ACC112 (cell line): ENCODE results near the gene MCC.

Experiments used
- H2AFZ ChIP-seq: fragments of 200-600 bp; sonication (generic); one replicate; pipeline ENCODE4 v1.6.0; 2017; ENCODE audit warnings: antibody characterized with exemption, low read length; ENCODE audit not compliant: unreplicated experiment
- H3K27ac ChIP-seq: fragments of 200-600 bp; sonication (generic); 2 replicates; pipeline ENCODE4 v1.5.1; 2014; ENCODE audit warnings: low read depth, mild to moderate bottlenecking, antibody characterized with exemption, low read length, moderate library complexity
- H3K27me3 ChIP-seq: fragments of 200-600 bp; sonication (generic); 2 replicates; pipeline ENCODE4 v1.6.1; 2014; ENCODE audit warnings: mild to moderate bottlenecking, antibody characterized with exemption, low read length, moderate library complexity, mixed read lengths; ENCODE audit not compliant: insufficient read depth
- H3K36me3 ChIP-seq: fragments of 200-600 bp; sonication (generic); 2 replicates; pipeline ENCODE4 v1.6.1; 2016; ENCODE audit warnings: mild to moderate bottlenecking, antibody characterized with exemption, low read length, moderate library complexity, mixed read lengths; ENCODE audit not compliant: insufficient read depth
- H3K4me1 ChIP-seq: fragments of 200-600 bp; sonication (generic); one replicate; pipeline ENCODE4 v1.6.1; 2016; ENCODE audit warnings: low read length, mixed read lengths; ENCODE audit not compliant: insufficient read depth, unreplicated experiment, control insufficient read depth
- H3K4me3 ChIP-seq: fragments of 200-600 bp; sonication (generic); 2 replicates; pipeline ENCODE4 v1.5.1; 2014; ENCODE audit warnings: mild to moderate bottlenecking, low read depth, low read length
- H3K79me2 ChIP-seq: fragments of 200-600 bp; sonication (generic); one replicate; pipeline ENCODE4 v1.6.0; 2016; ENCODE audit warnings: low read length; ENCODE audit not compliant: control insufficient read depth, unreplicated experiment, insufficient read depth

MCC gene

DNA sequence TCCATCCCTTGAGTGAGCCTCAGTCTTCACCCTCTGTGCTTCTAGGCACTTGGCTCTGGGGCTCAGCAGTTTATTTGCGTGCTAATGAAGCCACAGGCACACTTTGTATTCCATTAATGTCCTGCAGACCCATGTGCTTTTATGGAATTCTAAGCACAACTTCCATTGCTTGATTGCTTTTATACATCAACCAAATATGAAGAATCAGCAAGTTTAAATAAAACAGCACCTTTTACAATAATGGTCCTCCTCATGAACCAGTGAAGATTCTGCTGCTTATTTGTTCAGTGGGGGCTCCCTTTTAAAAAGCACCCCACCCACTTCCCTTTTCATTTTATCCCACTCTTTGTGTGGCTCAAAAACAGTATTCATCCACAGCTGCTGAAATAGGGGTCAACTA is 451.4 kb downstream of the MCC start:
- Histone ChIP-seq H3K4me1 (no peaks in the 10 kb centered on the region), H3K27me3 (no peaks in the 10 kb centered on the region), H3K4me3 (no peak overlapping the region), H2AFZ (no peak overlapping the region), H3K36me3 (no peaks in the 10 kb centered on the region), H3K27ac (no peak overlapping the region), H3K79me2 (no peaks in the 10 kb centered on the region)

DNA sequence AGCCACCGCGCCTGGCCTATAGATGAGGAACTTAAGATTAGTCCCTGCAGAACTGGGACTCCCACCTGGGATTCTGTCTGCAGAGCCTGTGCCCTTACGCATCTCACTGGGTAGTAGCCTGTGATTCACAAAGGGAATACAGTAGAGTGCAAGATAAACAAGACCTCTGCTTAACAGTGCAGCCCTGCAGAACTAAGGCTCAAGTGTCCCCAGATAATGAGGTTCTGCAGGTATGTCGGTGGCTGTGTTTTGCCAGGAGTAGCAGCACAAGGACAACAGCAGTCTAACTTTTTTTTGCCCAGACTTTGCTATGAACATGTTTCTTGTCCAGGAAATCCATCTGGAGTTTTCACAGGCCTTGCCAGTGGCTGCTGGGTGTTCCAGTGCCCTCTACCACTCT is 451.9 kb downstream of the MCC start:
- no peak overlapping the region for H3K4me3 ChIP-seq

DNA sequence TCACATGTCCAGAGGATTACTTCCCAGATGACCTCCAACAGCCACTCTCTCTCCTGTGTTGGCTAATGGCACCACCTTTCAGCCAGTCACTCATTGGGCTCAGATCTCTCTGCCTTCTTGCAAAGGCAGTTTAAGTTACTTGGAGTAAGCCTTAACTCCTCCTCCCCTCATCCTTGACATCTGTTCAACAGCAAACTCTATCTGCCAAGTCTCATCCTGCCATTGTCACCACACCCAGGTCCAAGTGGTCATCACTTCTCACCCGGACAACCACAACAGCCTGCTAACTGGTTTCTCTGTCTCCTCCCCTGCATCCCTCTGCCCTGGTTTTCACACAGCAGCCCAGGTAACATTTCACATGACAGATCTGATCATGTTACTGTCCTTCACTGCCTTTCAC is 453.2 kb downstream of the MCC start:
- Histone ChIP-seq H3K4me3 (no peak overlapping the region), H3K4me1 (peaks cover 6% of the 10 kb centered on the region), H3K27me3 (no peaks in the 10 kb centered on the region), H3K36me3 (no peaks in the 10 kb centered on the region), H2AFZ (no peak overlapping the region), H3K27ac (no peak overlapping the region), H3K79me2 (no peaks in the 10 kb centered on the region)

More for the DNA sequence above, 451.9 kb downstream of the MCC start:
- H2AFZ ChIP-seq, result no peak overlapping the region
- H3K4me1 ChIP-seq, result no peaks in the 10 kb centered on the region
- no peaks in the 10 kb centered on the region for H3K27me3 ChIP-seq
- no peak overlapping the region for H3K27ac ChIP-seq
- H3K79me2 ChIP-seq, result no peaks in the 10 kb centered on the region
- H3K36me3 ChIP-seq, result no peaks in the 10 kb centered on the region

DNA sequence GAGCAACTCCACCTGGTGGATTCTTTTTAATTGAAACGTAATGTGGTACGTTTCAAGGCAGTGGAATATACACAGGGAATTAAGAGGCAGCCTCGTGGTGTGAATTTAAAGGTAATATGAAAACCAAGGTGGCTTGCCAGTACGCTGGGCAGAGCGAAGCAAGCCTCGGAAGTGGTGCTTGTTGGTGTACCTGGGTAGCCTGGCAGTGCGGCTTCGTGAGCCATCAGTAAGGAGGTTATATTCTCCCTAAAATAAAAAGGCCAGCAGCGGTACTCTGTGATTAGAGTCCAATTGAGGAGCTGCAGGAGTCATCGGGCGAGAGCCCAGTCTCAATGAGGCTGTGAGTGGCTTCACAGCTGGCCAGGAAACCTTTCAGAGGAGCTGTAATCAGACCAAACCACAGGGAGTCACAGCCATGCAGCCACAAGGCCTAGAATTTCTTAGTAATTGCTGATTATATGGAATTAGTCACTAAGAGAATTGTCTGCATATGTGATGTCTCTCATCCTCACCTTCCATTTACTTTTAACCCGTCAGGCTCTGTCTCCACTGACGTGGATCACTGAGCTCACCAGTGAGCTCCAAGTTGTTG is 454.0 kb downstream of the MCC start:
- H3K27ac ChIP-seq, result no peak overlapping the region
- no peaks in the 10 kb centered on the region for H3K79me2 ChIP-seq

DNA sequence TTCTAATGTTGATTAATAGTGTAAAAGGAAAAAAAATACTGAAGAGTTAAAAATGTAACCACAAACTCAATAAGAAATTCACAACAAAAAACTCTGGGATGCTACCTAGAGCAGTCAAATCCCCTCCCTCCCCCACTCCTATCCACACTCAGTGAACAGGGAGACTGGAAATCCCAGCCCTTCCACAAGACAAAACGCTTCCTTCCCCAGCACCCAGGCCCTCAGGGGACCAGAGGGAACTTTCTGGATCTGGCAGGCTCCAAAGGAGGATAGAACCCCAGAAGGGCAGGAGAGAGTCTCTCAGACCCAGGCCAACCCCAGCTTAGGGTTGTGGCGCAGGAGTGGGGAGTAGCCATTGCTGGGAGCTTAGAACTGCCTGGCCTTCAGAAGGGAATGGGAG is 456.7 kb downstream of the MCC start:
- no peak overlapping the region for H2AFZ ChIP-seq
- H3K4me3 ChIP-seq, result no peak overlapping the region
- no peak overlapping the region for H3K27ac ChIP-seq
- peaks cover 17% of the 10 kb centered on the region for H3K4me1 ChIP-seq
- H3K79me2 ChIP-seq, result no peaks in the 10 kb centered on the region
- no peaks in the 10 kb centered on the region for H3K27me3 ChIP-seq
- H3K36me3 ChIP-seq, result peaks cover 5% of the 10 kb centered on the region; the same call in 1 of the 2 replicates

More for the DNA sequence above, 454.0 kb downstream of the MCC start:
- no peaks in the 10 kb centered on the region for H3K36me3 ChIP-seq
- peaks cover 14% of the 10 kb centered on the region for H3K4me1 ChIP-seq
- H3K4me3 ChIP-seq, result no peak overlapping the region
- H2AFZ ChIP-seq, result no peak overlapping the region
- H3K27me3 ChIP-seq, result no peaks in the 10 kb centered on the region

DNA sequence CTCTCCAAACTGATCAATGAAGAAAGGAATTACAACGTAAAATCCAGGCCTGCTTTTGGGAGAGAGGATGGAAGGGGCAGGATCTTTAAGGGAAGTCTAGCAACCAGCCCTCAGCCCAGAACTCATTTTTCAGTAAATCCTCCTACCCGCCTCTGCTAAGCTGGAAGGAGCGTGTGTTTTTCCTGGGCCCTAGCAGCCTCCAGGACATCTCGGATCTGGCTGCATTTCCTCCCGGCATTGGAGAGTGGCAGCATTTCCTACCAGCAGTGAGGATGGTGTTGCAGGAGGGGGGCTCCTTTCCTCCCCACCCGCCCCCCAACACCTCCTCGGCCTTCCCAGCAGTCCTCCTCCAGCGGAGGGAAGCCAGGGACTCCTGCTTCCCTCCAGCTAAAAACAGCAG is 457.1 kb downstream of the MCC start:
- Histone ChIP-seq H3K4me1 (peaks cover 17% of the 10 kb centered on the region), H3K79me2 (no peaks in the 10 kb centered on the region), H3K27me3 (no peaks in the 10 kb centered on the region), H3K36me3 (peaks cover 5% of the 10 kb centered on the region; the same call in 1 of the 2 replicates), H3K27ac (no peak overlapping the region), H3K4me3 (no peak overlapping the region), H2AFZ (no peak overlapping the region)

DNA sequence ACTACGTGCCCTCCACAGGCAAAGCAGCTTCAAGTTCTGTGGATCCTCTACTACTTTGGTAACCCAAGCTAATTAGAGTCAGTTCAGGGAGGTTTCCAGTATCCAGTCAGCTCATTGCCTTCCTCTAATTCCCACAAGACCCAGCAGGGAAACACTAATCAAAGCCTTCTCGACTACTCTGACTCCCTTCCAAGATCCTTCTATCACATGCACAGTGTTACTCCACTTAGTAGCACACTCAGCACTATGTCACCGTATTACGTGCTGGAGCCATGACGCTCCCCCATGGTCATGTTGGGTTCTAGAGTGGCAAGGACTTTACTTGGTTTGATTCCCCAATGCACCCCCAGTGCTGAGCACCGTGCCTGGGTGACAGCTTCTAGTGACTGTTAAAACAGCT is 458.6 kb downstream of the MCC start:
- no peak overlapping the region for H2AFZ ChIP-seq
- peaks cover 17% of the 10 kb centered on the region for H3K4me1 ChIP-seq
- H3K27ac ChIP-seq, result peak overlapping the region; percentile 55
- H3K79me2 ChIP-seq, result no peaks in the 10 kb centered on the region
- peaks cover 5% of the 10 kb centered on the region; the same call in 1 of the 2 replicates for H3K36me3 ChIP-seq
- no peaks in the 10 kb centered on the region for H3K27me3 ChIP-seq
- no peak overlapping the region for H3K4me3 ChIP-seq

DNA sequence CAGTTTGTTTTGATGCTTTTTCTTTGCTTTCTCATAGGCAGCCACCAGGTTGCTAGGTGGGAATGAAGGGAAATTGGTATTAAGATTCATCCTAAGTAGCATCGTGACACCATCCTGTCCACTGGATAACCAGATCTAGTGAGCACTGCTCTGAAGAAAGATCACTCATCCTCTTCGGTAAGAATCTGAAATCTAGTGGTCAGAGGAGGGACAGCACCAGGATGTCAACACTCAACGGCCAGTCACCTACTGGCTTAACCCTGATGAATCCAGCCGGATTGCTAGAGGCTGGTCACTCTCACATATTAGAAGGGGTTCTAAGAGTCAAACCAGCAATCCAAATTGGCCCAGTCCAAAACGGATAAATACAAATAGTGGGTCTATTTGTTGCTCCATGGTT is 460.8 kb downstream of the MCC start:
- H3K4me1 ChIP-seq, result peaks cover 17% of the 10 kb centered on the region
- H3K27ac ChIP-seq, result no peak overlapping the region
- no peaks in the 10 kb centered on the region for H3K27me3 ChIP-seq
- no peak overlapping the region for H2AFZ ChIP-seq
- H3K36me3 ChIP-seq, result peaks cover 5% of the 10 kb centered on the region; the same call in 1 of the 2 replicates
- no peaks in the 10 kb centered on the region for H3K79me2 ChIP-seq
- H3K4me3 ChIP-seq, result no peak overlapping the region

DNA sequence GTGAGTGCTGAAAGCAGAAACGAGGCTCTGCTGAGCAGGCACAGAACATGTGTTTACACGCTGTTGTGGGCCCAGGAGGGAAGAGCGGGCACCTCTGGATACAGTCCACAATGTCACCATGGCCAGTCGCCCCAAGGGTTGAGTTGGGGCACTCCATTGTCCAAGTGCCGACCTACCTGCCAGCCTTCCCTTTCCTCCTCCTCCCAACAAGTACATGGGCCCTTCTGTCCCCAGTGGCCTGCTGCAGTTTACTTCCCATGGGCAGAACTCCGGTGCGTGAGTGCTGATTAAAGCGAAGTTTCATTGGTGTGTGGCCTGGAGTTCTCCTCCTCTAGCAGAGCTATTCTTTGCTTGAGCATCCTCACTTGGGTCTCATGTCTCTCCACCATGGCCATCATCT is 461.2 kb downstream of the MCC start:
- H3K27ac ChIP-seq, result no peak overlapping the region
- no peaks in the 10 kb centered on the region for H3K79me2 ChIP-seq
- H3K4me3 ChIP-seq, result no peak overlapping the region
- no peak overlapping the region for H2AFZ ChIP-seq
- H3K36me3 ChIP-seq, result peaks cover 5% of the 10 kb centered on the region; the same call in 1 of the 2 replicates
- no peaks in the 10 kb centered on the region for H3K27me3 ChIP-seq
- H3K4me1 ChIP-seq, result peaks cover 17% of the 10 kb centered on the region

DNA sequence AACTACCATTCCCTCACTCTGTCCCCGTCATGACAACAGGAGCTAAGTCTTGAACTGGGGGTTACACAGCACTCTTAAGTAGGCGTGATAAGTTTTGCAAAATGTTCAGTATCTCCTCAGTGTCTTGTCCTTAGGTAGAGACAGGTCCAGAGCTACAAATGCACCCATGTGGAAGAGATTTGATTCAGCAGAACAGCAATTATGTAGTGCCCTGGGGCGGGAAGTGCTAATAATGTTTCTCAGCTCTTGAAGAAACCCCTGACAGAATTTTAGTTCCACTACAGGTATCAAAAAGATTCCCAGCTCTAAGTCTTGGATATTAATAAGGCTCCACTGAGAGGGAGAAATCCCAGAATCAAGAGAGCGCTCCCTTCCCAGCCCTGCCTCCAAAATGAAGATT is 462.0 kb downstream of the MCC start:
- peaks cover 17% of the 10 kb centered on the region for H3K4me1 ChIP-seq
- no peak overlapping the region for H2AFZ ChIP-seq
- H3K79me2 ChIP-seq, result no peaks in the 10 kb centered on the region
- no peaks in the 10 kb centered on the region for H3K27me3 ChIP-seq
- peaks cover 5% of the 10 kb centered on the region; the same call in 1 of the 2 replicates for H3K36me3 ChIP-seq
- H3K27ac ChIP-seq, result no peak overlapping the region
- no peak overlapping the region for H3K4me3 ChIP-seq

DNA sequence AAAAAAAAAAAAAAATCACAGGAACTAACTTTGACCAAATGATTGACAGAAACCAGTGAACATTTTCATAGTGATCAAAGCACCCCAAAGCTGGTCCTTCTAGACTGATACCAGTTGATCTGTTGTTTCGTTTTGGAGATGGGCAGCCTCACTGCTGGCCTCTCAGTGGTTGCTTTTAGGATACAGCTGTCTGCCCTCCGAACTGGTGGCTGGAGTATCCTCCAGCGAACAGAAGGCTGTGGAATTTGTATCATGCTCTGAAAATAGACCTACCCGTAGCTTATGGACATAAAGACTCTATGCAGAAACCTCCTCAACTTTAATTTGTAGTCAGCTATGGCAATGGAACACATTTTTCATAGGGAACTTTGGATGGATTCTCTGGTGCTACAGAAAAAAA is 462.7 kb downstream of the MCC start:
- no peak overlapping the region for H3K4me3 ChIP-seq
- no peak overlapping the region for H3K27ac ChIP-seq
- H3K36me3 ChIP-seq, result peaks cover 5% of the 10 kb centered on the region; the same call in 1 of the 2 replicates
- no peak overlapping the region for H2AFZ ChIP-seq
- peaks cover 20% of the 10 kb centered on the region for H3K4me1 ChIP-seq
- no peaks in the 10 kb centered on the region for H3K79me2 ChIP-seq
- no peaks in the 10 kb centered on the region for H3K27me3 ChIP-seq
